Measurements from ENCODE around the gene CD22.

- TF ChIP-seq POLR2AphosphoS5 (IDR thresholded peaks at IDR 0.05) (no peak), CTCF (IDR thresholded peaks at IDR 0.05) (no peak), POLR2A (IDR thresholded peaks at IDR 0.05) (no peak), EP300 (IDR thresholded peaks at IDR 0.05) (no peak)
Observed at GRCh38 chr19:35360880-35361420, 32.0 kb downstream of the CD22 start.

Data from gastroesophageal sphincter (tissue), 3 donors.